Mononuclear cell (primary cell): ENCODE results near the gene OBP2B. TPM values are rescaled to one million over a fixed set of nuclear protein-coding genes. Genes with fewer than 3 reads are reported as not detected.
"Not testable (repeated sequence)": the region's sequence is repeated elsewhere in the genome, so short reads cannot be mapped to it uniquely, and the experiment has no call there.

Experiments used
- H3K27me3 ChIP-seq: 2 replicates; pipeline ENCODE4 v1.6.0; 2011; ENCODE audit warnings: low read length, control low read depth; ENCODE audit not compliant: insufficient read depth
- H3K4me1 ChIP-seq: 2 replicates; pipeline ENCODE4 v1.5.1; 2011; ENCODE audit warnings: mild to moderate bottlenecking, low read length, control low read depth; ENCODE audit not compliant: insufficient read depth
- H3K4me3 ChIP-seq: 2 replicates; pipeline ENCODE4 v1.5.1; 2011; ENCODE audit warnings: mild to moderate bottlenecking, low read length, moderate library complexity
- H3K9me3 ChIP-seq: 2 replicates; pipeline ENCODE4 v1.5.1; 2011; ENCODE audit warnings: low read depth, mild to moderate bottlenecking, control low read depth, low read length
- total RNA-seq: library from RNA; depleted of rRNA; stranded (reverse); fragments of >200 nt; gene quantifications from one replicate; pipeline ENCODE4 v1.2.3, GENCODE V29; 2012

The OBP2B gene
- not detected for total RNA-seq

- not testable (repeated sequence) for H3K9me3 ChIP-seq, H3K4me3 ChIP-seq, H3K27me3 ChIP-seq, H3K4me1 ChIP-seq
Measured at GRCh38 chr9:133208880-133209300, at the start of gene OBP2B. Gene OBP2B, minus strand, starts transcription at chr9:133209250. Its CDS starts 51 bp downstream, at chr9:133209199.

GRCh38 chr9:133258061-133259015 lies 49.3 kb upstream of the OBP2B start:
- H3K4me3 ChIP-seq: no peak overlapping the region
- H3K27me3 ChIP-seq: no peaks in the 10 kb centered on the region
- H3K9me3 ChIP-seq: no peaks in the 10 kb centered on the region
- H3K4me1 ChIP-seq: no peaks in the 10 kb centered on the region

DNA sequence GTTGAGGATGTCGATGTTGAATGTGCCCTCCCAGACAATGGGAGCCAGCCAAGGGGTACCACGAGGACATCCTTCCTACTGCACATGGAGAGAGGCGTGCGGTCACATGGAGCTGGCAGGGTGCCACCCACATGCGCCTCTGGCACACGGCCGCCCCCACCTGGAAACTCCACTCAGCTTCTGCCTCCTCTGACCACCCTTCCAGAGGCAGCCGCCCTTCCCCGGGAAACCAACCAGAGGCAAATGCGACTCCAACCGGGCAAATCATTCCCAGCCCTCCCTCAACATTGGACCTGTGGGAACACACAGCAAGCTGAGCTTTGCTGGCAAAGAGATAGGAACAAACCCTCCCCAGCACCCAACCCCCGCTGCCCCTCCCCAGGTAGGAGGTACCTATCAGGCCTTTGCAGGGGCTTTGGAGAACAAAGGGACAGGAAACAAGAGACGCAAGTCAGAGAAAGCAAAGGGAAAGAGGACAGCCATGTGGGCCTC lies 48.5 kb upstream of the OBP2B start:
- Histone ChIP-seq H3K4me3 (no peak overlapping the region), H3K4me1 (no peaks in the 10 kb centered on the region), H3K27me3 (no peaks in the 10 kb centered on the region), H3K9me3 (no peaks in the 10 kb centered on the region)

DNA sequence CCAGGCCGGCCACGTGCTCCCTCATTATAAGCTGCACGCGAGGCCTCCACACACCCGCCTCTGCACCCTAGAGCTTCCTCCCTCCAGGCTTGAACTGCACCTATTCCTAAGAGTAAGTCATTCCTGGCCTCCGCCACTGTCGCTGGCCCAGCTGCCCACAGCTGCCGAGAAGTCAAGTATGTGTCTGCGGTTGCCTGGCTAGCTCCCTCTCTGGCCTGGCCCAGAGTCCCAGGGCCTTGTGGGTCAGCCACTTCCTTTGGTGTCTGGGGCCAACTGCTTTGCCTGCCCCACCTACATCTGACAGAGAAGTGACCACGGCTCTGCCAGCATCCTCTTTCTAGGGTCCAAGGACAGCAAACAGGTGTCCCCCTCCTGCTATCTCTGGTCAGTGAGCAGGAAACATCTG lies 47.6 kb upstream of the OBP2B start:
- Histone ChIP-seq H3K4me1 (no peaks in the 10 kb centered on the region), H3K27me3 (no peaks in the 10 kb centered on the region), H3K4me3 (no peak overlapping the region), H3K9me3 (no peaks in the 10 kb centered on the region)

DNA sequence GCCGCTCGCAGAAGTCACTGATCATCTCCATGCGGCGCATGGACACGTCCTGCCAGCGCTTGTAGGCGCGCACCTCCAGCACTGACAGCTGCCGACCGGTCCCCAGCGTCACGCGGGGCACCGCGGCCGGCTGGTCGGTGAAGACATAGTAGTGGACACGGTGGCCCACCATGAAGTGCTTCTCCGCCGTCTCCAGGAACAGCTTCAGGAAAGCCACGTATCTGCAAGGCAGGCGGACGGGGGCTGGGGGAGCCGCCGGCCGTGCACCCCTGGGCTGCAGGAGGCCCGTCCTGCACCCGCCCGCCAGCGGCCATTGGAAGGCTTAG lies 47.0 kb upstream of the OBP2B start:
- no peak overlapping the region for H3K4me3 ChIP-seq

GRCh38 chr9:133255371-133256135 lies 46.5 kb upstream of the OBP2B start:
- Histone ChIP-seq H3K27me3 (no peaks in the 10 kb centered on the region), H3K9me3 (no peaks in the 10 kb centered on the region), H3K4me3 (no peak overlapping the region), H3K4me1 (no peaks in the 10 kb centered on the region)

More for the DNA sequence above, 47.0 kb upstream of the OBP2B start:
- H3K4me1 ChIP-seq: no peaks in the 10 kb centered on the region
- H3K9me3 ChIP-seq: no peaks in the 10 kb centered on the region
- no peaks in the 10 kb centered on the region for H3K27me3 ChIP-seq

DNA sequence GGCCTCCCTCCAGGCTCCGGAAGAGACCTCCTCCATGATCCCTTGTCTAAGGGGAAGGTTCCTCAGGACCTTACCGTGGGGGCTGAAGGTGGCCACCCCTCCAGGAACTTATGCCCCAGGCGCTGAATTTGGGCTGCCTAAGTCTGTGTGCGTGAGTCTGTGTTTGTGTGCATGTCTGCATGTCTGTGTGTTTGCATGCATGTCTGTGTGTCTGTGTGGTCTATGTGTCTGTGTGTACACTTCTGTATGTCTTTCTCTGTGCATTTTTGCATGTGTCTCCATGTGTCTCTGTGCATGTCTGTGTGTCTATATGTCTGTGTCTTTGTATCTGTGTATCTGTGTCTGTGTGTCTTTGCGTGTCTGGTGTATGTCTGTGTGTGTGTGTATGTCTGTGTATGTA lies 45.4 kb upstream of the OBP2B start:
- no peaks in the 10 kb centered on the region for H3K9me3 ChIP-seq
- H3K4me3 ChIP-seq: no peak overlapping the region
- no peaks in the 10 kb centered on the region for H3K27me3 ChIP-seq
- no peaks in the 10 kb centered on the region for H3K4me1 ChIP-seq

DNA sequence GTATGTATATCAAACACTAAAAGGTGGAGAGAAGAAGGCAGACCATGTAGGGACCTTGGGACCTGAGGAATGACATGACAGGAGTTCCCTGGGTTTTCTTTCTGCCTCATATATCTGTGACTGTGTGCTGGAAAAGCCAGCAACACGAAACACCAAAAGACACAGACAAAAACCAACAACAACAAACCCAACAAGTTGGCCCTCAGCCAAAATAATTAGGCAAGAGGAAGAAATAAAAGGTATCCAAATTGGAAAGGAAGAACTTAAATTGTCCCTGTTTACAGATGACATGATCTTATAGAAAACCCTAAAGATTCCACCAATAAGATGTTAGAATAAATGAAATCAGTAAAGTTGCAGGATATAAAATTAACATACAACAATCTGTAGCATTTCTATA lies 44.2 kb upstream of the OBP2B start:
- Histone ChIP-seq H3K4me1 (no peaks in the 10 kb centered on the region), H3K27me3 (no peaks in the 10 kb centered on the region), H3K4me3 (no peak overlapping the region)

DNA sequence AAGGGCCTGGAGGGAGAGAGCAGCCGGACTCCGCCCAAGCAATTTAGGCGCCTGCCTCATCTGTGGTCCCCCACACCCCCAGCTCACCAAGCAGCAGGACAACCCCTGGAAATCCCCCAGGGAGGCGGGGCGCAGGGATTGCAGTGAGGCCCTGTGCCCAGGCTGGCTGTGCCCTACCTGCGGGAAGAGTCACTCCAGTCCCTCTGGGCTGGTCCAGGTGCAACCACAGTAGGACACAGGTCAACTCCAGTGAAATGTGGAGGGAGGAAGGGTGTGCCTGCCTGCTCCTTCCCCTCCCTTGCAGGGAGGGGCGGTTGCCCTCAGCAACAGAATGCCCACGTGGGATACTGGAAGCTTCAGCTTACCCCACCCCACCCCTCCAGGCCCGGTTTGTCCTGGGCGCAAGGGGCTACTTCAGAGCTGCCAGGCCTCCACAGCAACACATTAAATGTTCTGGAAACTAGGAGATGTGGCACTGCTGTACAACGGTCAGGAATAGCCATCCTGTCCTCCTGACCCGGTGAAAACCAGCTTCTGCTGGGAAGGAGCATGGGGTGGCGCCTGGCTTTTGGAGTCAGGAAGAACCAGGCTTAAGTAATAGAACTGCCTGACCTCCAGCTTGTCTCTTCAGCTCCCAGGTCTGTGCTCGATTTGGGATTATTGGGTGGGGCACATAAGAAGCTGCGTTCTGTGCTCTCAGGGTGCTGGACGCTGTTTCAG lies 43.4 kb upstream of the OBP2B start:
- no peaks in the 10 kb centered on the region for H3K27me3 ChIP-seq
- H3K4me3 ChIP-seq: no peak overlapping the region
- H3K4me1 ChIP-seq: no peaks in the 10 kb centered on the region
- no peaks in the 10 kb centered on the region for H3K9me3 ChIP-seq

More for the DNA sequence above, 44.2 kb upstream of the OBP2B start:
- no peaks in the 10 kb centered on the region for H3K9me3 ChIP-seq

- H3K27me3 ChIP-seq: no peaks in the 10 kb centered on the region
- H3K9me3 ChIP-seq: no peaks in the 10 kb centered on the region
- H3K4me3 ChIP-seq: no peak overlapping the region
- no peaks in the 10 kb centered on the region for H3K4me1 ChIP-seq
Measured at GRCh38 chr9:133251773-133252172, 42.7 kb upstream of the OBP2B start.

- H3K4me1 ChIP-seq, H3K9me3 ChIP-seq, H3K4me3 ChIP-seq, H3K27me3 ChIP-seq: not testable (repeated sequence)
Measured at GRCh38 chr9:133251221-133251620, 42.2 kb upstream of the OBP2B start.

DNA sequence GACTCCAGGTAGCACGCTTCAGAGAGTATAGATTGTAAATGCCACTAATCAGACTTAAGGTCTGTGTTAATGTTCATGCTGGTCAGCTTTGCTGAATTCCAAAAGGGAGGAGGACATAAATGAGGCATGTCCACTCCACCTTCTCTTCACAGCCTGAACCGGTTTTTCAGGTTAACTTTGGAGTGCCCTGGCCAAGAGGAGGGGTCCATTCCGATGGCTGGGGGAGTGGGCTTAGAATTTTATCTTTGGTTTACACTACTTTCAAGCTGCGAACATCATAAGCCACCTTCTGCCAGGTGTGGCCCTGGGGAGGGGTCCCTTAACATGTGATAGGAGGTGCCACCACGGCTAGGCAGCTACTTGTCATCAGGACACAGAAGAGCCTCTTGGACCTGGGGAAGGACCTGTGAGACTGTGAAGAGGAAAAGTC lies 41.7 kb upstream of the OBP2B start:
- Histone ChIP-seq H3K4me1 (no peaks in the 10 kb centered on the region), H3K27me3 (no peaks in the 10 kb centered on the region), H3K4me3 (no peak overlapping the region), H3K9me3 (no peaks in the 10 kb centered on the region)

- Histone ChIP-seq H3K27me3 (no peaks in the 10 kb centered on the region), H3K4me1 (no peaks in the 10 kb centered on the region), H3K9me3 (no peaks in the 10 kb centered on the region), H3K4me3 (no peak overlapping the region)
Measured at GRCh38 chr9:133249337-133249736, 40.3 kb upstream of the OBP2B start.

- H3K4me3 ChIP-seq: no peak overlapping the region
Measured at GRCh38 chr9:133248726-133249295, 39.8 kb upstream of the OBP2B start.

More at GRCh38 chr9:133248726-133249295, 39.8 kb upstream of the OBP2B start:
- Histone ChIP-seq H3K27me3 (no peaks in the 10 kb centered on the region), H3K4me1 (no peaks in the 10 kb centered on the region), H3K9me3 (no peaks in the 10 kb centered on the region)
